Activated CD8-positive, alpha-beta memory T cell treated with anti-CD3 and anti-CD28 coated beads, Interleukin-2, amount 50 U/mL, for 1 hour (primary cell): ENCODE results near the gene LSP1.

Experiments
- DNase-seq: peaks from one replicate; pipeline ENCODE4 v3.0.0-alpha.2; 2020; ENCODE audit errors: extremely low read depth

Gene LSP1

GRCh38 chr11:1837171-1838076, 15.5 kb upstream of the LSP1 start:
- DNase-seq: peak; percentile 73

- DNase-seq: no peak
These were observed 14.8 kb upstream of the LSP1 start for GRCh38 chr11:1838077-1838425.

DNA sequence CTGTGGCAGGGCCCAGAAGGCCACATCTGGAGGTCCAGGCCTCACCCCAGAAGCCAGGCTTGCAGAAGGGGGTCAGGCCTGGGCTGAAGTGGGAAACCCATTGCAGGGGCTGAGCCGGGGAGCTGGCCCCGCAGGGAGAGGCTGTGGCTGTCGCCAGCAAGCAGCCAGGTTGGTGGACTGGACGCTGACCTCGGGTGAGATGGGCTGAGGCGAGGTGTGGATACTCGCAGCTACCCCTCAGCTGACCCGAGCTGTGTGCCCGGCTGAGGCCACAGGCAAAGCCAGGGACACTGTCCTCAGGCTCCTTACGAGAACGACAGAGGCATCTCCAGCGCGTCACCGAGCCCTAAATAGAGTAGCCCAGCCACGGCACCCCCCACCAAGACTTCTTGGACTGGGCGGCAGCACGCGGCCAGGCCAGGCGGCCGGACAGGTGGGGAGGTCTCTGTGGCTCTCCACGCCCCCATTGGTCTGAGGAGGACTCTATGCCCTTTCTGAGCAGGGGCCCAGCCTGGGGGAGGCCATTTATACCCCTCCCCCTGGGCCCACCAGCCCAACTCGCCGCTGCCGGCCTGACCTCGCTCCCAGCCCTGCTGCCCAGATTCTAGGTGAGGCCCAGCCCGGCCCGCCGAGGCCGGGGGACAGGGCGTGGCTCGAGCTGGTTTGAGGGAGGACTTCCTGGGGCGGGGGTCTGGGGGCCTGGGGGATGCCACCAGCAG, 14.3 kb upstream of the LSP1 start, which contains the start of gene TNNI2:
Gene TNNI2 (plus strand): TSS at position 556 of the 719 bp plus-strand sequence. CDS start 716 bp downstream, outside the sequence.
- DNase-seq: no peak

DNA sequence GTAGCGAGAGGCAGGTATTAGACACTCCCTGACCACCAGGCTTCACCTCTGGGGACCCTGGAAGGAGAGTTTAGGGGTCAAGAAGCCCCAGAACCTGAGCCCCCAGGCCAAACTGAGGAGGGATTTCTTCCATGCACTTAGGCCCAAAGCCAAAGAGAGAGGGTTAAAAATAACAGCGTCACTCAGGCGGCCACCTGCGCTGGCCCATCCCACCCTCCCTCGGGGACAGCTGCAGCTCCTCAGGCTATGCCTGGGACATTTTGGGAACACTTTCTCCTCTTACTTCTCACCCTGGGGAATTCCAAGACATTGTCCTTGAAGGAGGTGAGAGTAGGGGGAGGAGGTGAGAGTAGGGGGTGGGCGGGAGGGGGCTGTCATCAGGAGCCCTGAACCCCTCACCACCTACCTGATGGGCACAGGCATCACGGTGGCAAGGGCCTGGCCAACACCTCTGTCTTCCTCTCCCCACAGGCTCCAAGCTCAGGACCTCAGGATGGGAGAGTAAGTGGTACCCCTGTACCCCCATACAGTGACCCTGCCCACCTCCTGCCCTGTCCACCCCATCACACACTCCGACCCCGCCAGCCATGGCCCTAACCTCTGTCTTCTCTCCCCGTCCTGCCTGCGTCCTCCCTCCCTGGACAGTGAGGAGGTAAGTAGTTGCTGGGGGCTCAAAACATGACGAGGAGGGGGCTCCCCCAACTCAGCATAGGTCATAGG, 13.5 kb upstream of the LSP1 start:
- no peak for DNase-seq

DNA sequence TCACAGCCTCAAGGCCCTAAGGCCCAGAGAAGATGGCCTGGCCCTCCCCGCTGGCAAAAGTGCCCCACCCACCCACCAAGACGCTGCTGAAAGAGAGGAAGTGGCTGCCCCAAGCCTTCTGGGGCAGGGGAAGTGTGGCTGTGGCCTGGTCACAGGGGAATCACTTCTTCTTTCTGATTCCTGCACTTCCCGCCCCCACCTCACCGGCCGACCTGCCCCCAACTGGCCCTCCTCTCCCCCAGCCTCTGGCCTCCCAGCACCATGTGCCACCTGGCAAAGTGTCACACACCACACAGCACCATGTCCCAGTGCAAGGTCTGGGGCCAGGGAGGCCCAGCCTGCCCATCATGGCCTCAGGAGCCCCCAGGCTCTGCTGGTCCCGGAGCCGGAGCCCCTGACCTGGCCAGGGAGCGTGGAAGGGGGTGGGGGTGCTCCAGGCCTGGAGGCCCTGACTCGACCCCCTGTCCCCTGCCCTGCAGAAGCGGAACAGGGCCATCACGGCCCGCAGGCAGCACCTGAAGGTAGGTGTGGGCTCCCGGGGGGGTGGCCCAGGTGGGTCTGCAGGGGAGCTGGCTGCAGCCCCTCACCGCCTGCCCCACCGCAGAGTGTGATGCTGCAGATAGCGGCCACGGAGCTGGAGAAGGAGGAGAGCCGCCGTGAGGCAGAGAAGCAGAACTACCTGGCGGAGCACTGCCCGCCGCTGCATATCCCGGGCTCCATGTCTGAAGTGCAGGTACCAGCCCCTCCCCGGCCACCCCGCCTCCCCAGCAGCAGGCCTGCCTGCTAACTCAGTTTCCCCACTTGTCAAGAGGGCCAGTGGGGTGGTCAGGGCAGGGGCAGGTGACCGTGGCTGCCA, 12.7 kb upstream of the LSP1 start:
- no peak for DNase-seq

GRCh38 chr11:1840780-1841480, 12.0 kb upstream of the LSP1 start:
- no peak for DNase-seq

DNA sequence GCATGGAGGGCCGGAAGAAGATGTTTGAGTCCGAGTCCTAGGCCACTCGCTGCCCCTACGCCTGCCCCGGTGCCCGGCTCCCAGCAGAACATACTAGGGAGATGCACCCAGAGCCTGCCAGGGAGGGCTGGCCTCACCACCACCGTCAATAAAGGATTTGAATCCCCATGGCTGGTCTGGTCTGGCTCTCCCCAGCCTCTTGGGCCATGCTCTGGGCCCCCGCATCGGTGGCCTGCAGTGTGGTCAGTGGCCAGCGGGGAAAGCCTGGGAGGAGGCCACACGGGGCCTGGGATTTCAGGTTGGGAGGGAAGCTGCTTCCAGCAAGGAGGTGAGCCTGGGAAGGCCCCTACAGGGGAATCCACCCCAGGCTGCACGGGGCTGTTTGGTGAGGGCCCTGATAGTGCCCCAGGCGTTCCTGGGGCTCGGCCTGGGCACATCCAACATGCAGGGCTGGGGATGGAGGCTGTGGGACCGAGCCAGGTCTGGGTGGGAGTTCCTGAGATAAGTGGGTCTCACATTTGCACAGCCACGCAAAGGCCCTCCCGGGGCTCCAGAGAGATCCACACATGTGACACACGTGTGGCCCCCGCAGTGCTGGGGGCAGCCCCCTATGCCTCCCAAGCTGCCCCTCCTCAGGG, 11.3 kb upstream of the LSP1 start:
- no peak for DNase-seq

DNA sequence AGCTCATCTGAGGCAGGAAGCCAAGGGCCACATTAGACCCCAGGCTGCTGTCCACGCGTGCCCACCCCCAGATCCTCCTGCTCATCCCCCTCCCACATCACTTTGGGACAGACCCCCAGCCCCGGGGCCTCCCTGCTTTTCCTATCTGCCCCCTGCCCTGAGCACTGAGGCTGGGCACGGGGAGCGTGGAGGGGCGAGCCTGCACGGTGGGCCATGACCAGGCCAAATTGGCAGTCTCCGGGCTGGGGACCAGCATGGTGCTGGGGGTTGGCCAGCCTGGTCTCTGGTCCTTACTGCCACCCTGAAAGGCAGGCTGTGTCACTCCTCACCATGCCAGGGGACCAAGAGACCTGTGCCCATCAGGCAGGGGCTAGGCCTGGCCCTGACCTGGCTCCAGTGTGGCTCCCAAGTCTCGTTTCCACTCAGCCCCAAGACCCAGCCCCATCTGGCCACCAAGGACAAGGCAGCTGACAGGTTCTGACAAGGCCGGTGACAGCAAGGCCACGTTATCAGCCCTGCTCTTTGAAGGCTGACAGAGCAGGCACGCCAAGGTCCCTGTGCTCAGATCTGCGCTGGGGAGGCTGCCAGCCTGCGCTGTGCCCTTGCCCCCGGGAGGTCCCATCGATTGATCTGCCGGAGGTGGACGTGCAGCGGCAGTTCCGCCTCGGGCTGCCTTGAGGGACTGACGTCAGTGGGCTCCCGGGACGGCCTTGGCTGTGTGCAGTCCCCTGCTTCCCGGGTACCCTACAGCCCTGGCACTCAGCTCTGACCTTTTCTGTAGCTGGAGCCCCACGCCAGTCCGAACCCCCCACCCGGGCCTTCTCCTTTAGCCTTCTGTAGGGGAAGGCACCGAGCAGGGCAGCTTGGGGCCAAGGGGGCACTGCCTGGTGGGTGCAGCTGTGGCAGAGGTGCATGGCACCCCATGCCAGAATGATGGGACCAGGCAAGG, 10.5 kb upstream of the LSP1 start:
- DNase-seq: no peak

- DNase-seq: no peak
These were observed 9.8 kb upstream of the LSP1 start for GRCh38 chr11:1843098-1843473.

DNA sequence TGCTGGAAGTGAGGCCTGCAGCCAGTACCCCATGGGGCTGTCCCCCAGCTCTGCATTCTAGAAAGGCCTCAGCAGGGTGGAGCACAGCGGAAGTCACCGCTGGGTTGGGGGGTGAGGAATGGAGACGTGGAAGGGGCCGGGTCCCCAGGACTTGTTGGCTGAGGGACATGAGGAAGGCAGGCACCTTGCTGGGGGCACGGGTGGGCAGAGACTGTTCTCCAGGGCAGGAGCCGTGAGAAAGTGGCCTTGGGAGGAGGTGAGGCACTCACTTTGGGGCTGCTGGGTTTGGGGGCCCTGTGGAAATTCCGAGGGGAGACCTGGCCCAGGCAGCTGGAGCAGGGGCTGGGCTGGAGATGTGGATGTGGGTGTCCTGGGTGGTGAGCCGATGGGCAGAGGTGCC, 9.1 kb upstream of the LSP1 start:
- DNase-seq: no peak

GRCh38 chr11:1844221-1845094, 8.4 kb upstream of the LSP1 start:
- DNase-seq: no peak

GRCh38 chr11:1845095-1845429, 7.8 kb upstream of the LSP1 start:
- DNase-seq: no peak

GRCh38 chr11:1845561-1846452, 7.1 kb upstream of the LSP1 start:
- DNase-seq: no peak

GRCh38 chr11:1846453-1846932, 6.4 kb upstream of the LSP1 start:
- DNase-seq: no peak

- no peak for DNase-seq
These were observed 5.7 kb upstream of the LSP1 start for GRCh38 chr11:1847006-1847735.

GRCh38 chr11:1847926-1848639, 4.8 kb upstream of the LSP1 start:
- DNase-seq: no peak
